Effector memory CD4-positive, alpha-beta T cell (primary cell): ENCODE results near the gene IL10RA.

ENCODE experiments used
- DNase-seq, 3 donors: peaks; one replicate each; pipeline ENCODE4 v3.0.0-alpha.2; 2020
- H3K27ac ChIP-seq: 2 replicates; pipeline ENCODE4 v1.7.0; 2013; ENCODE audit warnings: mild to moderate bottlenecking, low read length, moderate library complexity; ENCODE audit not compliant: insufficient read depth, poor library complexity, severe bottlenecking
- H3K27me3 ChIP-seq: replicated peaks from 2 replicates; pipeline ENCODE4 v1.7.0; 2013; ENCODE audit warnings: mild to moderate bottlenecking, low read length; ENCODE audit not compliant: insufficient read depth, control insufficient read depth, poor library complexity, severe bottlenecking
- H3K36me3 ChIP-seq: 2 replicates; pipeline ENCODE4 v1.7.0; 2013; ENCODE audit warnings: mild to moderate bottlenecking, low read length, moderate library complexity; ENCODE audit not compliant: control insufficient read depth, insufficient read depth
- H3K4me1 ChIP-seq: 2 replicates; pipeline ENCODE4 v1.7.0; 2013; ENCODE audit warnings: low read length, mild to moderate bottlenecking; ENCODE audit not compliant: control insufficient read depth, insufficient read depth, poor library complexity, severe bottlenecking
- H3K4me3 ChIP-seq: 2 replicates; pipeline ENCODE4 v1.7.0; 2013; ENCODE audit warnings: low read length, low read depth, mild to moderate bottlenecking; ENCODE audit not compliant: insufficient read depth, poor library complexity, severe bottlenecking
- H3K9me3 ChIP-seq: 2 replicates; pipeline ENCODE4 v1.7.0; 2013; ENCODE audit warnings: mild to moderate bottlenecking, low read length, moderate library complexity; ENCODE audit not compliant: control insufficient read depth

IL10RA gene

GRCh38 chr11:118042141-118042540, 55.9 kb downstream of the IL10RA start:
- Histone ChIP-seq H3K9me3 (no peaks in the 10 kb centered on the region), H3K36me3 (no peaks in the 10 kb centered on the region), H3K27ac (peak overlapping the region; percentile 51), H3K27me3 (no peaks in the 10 kb centered on the region), H3K4me3 (no peak overlapping the region), H3K4me1 (peaks cover 49% of the 10 kb centered on the region)
- DNase-seq = no peak

GRCh38 chr11:118042796-118043195, 56.6 kb downstream of the IL10RA start:
- no peak overlapping the region for H3K4me3 ChIP-seq
- H3K36me3 ChIP-seq = no peaks in the 10 kb centered on the region
- H3K27ac ChIP-seq = peak overlapping the region; percentile 51
- no peaks in the 10 kb centered on the region for H3K27me3 ChIP-seq
- peaks cover 56% of the 10 kb centered on the region for H3K4me1 ChIP-seq
- H3K9me3 ChIP-seq = no peaks in the 10 kb centered on the region
- DNase-seq = no peak

GRCh38 chr11:118045191-118045590, 59.0 kb downstream of the IL10RA start:
- Histone ChIP-seq H3K4me3 (no peak overlapping the region), H3K36me3 (no peaks in the 10 kb centered on the region), H3K27ac (peak overlapping the region; percentile 94), H3K4me1 (peaks cover 75% of the 10 kb centered on the region), H3K27me3 (no peaks in the 10 kb centered on the region), H3K9me3 (no peaks in the 10 kb centered on the region)
- no peak for DNase-seq

GRCh38 chr11:118046051-118046963, 60.1 kb downstream of the IL10RA start:
- Histone ChIP-seq H3K27me3 (no peaks in the 10 kb centered on the region), H3K27ac (peak overlapping the region; percentile 94), H3K9me3 (no peaks in the 10 kb centered on the region), H3K36me3 (no peaks in the 10 kb centered on the region), H3K4me1 (peaks cover 83% of the 10 kb centered on the region), H3K4me3 (no peak overlapping the region)
- DNase-seq = peak; percentile 23 to 56 (median 31)

- H3K36me3 ChIP-seq = no peaks in the 10 kb centered on the region
Measured at GRCh38 chr11:118046964-118047700, 60.9 kb downstream of the IL10RA start.

GRCh38 chr11:118047749-118048148, 61.6 kb downstream of the IL10RA start:
- peak overlapping the region; percentile 94 for H3K27ac ChIP-seq
- H3K4me1 ChIP-seq = peaks cover 86% of the 10 kb centered on the region
- no peaks in the 10 kb centered on the region for H3K9me3 ChIP-seq
- no peak for DNase-seq
- H3K36me3 ChIP-seq = no peaks in the 10 kb centered on the region
- no peaks in the 10 kb centered on the region for H3K27me3 ChIP-seq
- H3K4me3 ChIP-seq = no peak overlapping the region

More at GRCh38 chr11:118046964-118047700, 60.9 kb downstream of the IL10RA start:
- peaks cover 81% of the 10 kb centered on the region for H3K4me1 ChIP-seq
- no peak overlapping the region for H3K4me3 ChIP-seq
- no peak for DNase-seq
- H3K27ac ChIP-seq = peak overlapping the region; percentile 94
- no peaks in the 10 kb centered on the region for H3K27me3 ChIP-seq
- H3K9me3 ChIP-seq = no peaks in the 10 kb centered on the region

- peaks cover 90% of the 10 kb centered on the region for H3K4me1 ChIP-seq
- H3K27ac ChIP-seq = peak overlapping the region; percentile 94
Measured at GRCh38 chr11:118048472-118049370, 62.5 kb downstream of the IL10RA start.

GRCh38 chr11:118049771-118050170, 63.6 kb downstream of the IL10RA start:
- no peaks in the 10 kb centered on the region for H3K36me3 ChIP-seq
- H3K27me3 ChIP-seq = no peaks in the 10 kb centered on the region
- no peak for DNase-seq
- H3K27ac ChIP-seq = peak overlapping the region; percentile 74
- no peak overlapping the region for H3K4me3 ChIP-seq
- H3K4me1 ChIP-seq = peaks cover 81% of the 10 kb centered on the region
- H3K9me3 ChIP-seq = no peaks in the 10 kb centered on the region

More at GRCh38 chr11:118048472-118049370, 62.5 kb downstream of the IL10RA start:
- Histone ChIP-seq H3K9me3 (no peaks in the 10 kb centered on the region), H3K4me3 (no peak overlapping the region), H3K36me3 (no peaks in the 10 kb centered on the region), H3K27me3 (no peaks in the 10 kb centered on the region)
- no peak for DNase-seq

GRCh38 chr11:118050208-118050891, 64.2 kb downstream of the IL10RA start:
- Histone ChIP-seq H3K4me1 (peaks cover 75% of the 10 kb centered on the region), H3K9me3 (no peaks in the 10 kb centered on the region), H3K4me3 (no peak overlapping the region), H3K36me3 (no peaks in the 10 kb centered on the region), H3K27me3 (no peaks in the 10 kb centered on the region), H3K27ac (peak overlapping the region; percentile 74)
- no peak for DNase-seq
